ENCODE measurements around the gene EEIG1.

Gene EEIG1

GRCh38 chr9:127976498-127976897, 4.3 kb downstream of the EEIG1 start:
- TF ChIP-seq REST (IDR thresholded peaks at IDR 0.05; ENCODE audit: insufficient read depth in 1 of 2, low read depth in 2 of 2, low read length in 2 of 2) (no peak), FOXP2 (optimal IDR thresholded peaks at IDR 0.05; ENCODE audit: borderline replicate concordance, extremely low read depth, extremely low read length, insufficient read depth) (no peak), POLR2AphosphoS5 (IDR thresholded peaks at IDR 0.05; ENCODE audit: low read depth, low read length) (no peak), SIN3A (IDR thresholded peaks at IDR 0.05; ENCODE audit: borderline replicate concordance, insufficient read depth, low read length) (no peak), TAF1 (IDR thresholded peaks at IDR 0.05; ENCODE audit: borderline replicate concordance, insufficient read depth, low read length) (no peak)

DNA sequence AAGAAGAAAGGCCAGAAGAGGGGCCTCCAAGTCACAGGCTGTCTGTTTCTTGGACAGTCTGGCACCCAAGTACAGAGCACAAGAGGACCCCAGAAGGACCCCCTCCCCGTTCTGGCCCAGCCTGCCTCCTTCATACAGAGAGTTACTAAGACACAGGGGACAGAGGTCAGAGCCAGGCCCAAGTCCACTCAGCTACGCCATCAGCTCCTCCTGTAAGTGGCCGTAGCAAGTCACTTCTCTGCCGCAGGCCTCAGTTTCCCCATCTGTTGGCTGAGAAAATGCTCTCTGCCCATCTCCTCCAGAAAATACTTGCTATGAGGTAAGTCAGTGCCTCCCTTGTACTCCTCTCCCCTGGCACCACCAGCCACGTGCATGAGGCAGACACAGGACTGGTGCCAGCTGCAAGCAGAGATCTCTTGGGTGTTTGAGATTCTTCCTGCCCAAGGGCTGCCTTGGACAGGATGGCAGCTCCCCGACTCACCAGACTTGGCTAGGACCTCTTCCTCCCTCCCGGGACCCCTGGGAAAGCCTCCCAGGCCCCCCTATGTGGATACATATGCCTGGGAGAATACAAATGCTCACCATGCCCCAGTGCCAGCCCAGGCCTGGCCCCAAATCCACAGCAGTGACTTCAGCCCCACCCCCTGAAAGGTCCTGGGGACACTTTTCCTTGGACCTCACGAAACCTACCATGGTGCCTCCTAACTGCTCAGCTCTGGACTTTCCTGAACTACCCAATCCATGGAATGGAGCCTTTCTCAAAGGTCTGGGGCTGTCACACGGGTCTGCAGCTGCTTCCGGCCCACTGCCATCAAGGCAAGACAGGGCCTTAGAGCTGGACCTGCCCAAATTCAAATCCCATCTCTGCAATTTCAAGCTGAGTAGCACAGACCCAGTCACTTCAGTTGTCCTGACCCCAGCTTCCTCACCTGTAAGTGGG, 5.1 kb downstream of the EEIG1 start:
- TF ChIP-seq REST (IDR thresholded peaks at IDR 0.05; ENCODE audit: insufficient read depth in 1 of 2, low read depth in 2 of 2, low read length in 2 of 2) (no peak), TAF1 (IDR thresholded peaks at IDR 0.05; ENCODE audit: borderline replicate concordance, insufficient read depth, low read length) (no peak), FOXP2 (optimal IDR thresholded peaks at IDR 0.05; ENCODE audit: borderline replicate concordance, extremely low read depth, extremely low read length, insufficient read depth) (no peak), POLR2AphosphoS5 (IDR thresholded peaks at IDR 0.05; ENCODE audit: low read depth, low read length) (no peak), SIN3A (IDR thresholded peaks at IDR 0.05; ENCODE audit: borderline replicate concordance, insufficient read depth, low read length) (no peak)

DNA sequence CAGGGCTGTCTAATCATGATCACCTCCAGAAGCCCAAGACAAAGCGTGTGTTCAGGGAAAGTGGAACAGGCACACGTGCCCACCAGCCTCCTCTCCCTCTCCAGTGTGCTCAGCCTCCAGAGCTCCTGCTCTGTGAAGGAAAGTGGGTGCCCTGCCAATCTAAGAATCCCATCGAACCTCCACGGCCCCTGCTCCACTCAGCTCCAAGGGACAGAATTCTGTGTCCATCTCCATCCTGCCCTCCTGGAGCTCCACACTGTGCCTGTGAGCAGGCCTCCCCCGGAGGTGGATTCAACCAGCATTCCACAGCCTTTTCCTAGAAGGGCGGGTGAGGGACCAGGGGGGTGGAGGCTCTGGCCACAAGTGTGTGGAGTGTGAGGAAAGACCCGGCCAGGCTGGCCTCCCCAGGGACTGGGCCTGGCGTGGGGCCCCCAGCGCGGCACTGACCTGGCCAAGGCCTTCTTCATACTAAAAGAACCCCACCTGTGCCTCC, 6.0 kb downstream of the EEIG1 start:
- TF ChIP-seq SIN3A (IDR thresholded peaks at IDR 0.05; ENCODE audit: borderline replicate concordance, insufficient read depth, low read length) (no peak), TAF1 (IDR thresholded peaks at IDR 0.05; ENCODE audit: borderline replicate concordance, insufficient read depth, low read length) (no peak), POLR2AphosphoS5 (IDR thresholded peaks at IDR 0.05; ENCODE audit: low read depth, low read length) (no peak), REST (IDR thresholded peaks at IDR 0.05; ENCODE audit: insufficient read depth in 1 of 2, low read depth in 2 of 2, low read length in 2 of 2) (no peak), FOXP2 (optimal IDR thresholded peaks at IDR 0.05; ENCODE audit: borderline replicate concordance, extremely low read depth, extremely low read length, insufficient read depth) (no peak)

DNA sequence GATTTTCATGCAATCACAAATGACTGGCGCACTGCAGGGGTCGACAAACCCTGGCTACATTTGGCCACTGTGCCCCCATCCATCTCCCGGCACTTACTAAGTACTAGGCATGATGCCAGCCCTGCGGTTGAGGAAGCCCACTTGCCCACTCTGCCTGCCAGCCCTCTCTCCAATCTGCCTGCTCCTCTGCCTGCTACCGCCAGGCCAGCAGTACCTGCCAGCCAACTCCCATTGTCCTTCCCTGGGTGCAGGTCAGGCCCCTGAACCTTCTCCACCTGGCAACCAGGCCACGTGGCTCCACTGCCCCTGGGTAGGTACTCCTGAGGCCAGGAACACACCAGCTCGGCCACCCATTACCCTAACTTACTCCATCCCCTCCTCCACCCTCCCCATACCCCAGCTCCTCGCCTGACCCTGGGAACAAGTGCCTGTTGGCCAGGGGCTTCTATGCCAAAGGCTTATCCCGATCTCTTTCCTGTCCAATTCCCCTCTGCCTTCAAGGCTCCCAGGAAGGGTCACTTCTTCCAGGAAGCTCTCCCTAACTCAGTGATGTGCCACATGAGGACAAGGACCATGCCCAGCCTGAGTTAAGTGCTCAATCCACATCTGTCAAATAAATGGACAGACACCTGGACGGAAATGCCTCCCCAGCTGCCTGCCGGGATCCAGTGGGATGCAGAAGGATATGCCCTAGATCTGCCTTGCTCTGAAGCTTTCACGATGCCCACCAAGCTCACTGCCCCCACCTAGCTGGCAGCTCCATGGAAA, 6.6 kb downstream of the EEIG1 start:
- TF ChIP-seq REST (IDR thresholded peaks at IDR 0.05; ENCODE audit: insufficient read depth in 1 of 2, low read depth in 2 of 2, low read length in 2 of 2): no peak
- TF ChIP-seq SIN3A (IDR thresholded peaks at IDR 0.05; ENCODE audit: borderline replicate concordance, insufficient read depth, low read length): no peak
- no peak for TF ChIP-seq TAF1 (IDR thresholded peaks at IDR 0.05; ENCODE audit: borderline replicate concordance, insufficient read depth, low read length)
- TF ChIP-seq POLR2AphosphoS5 (IDR thresholded peaks at IDR 0.05; ENCODE audit: low read depth, low read length): no peak
- TF ChIP-seq FOXP2 (optimal IDR thresholded peaks at IDR 0.05; ENCODE audit: borderline replicate concordance, extremely low read depth, extremely low read length, insufficient read depth): no peak
